WI38 (cell line): ENCODE data around the gene LY86.

ENCODE experiments used
- H3K4me3 ChIP-seq: 2 replicates; pipeline ENCODE4 v1.5.1; 2011; ENCODE audit warnings: low read depth, mild to moderate bottlenecking, control low read depth, low read length
- CTCF ChIP-seq: IDR thresholded peaks from 2 replicates; pipeline ENCODE4 v1.5.1; 2012; ENCODE audit warnings: low read depth, mild to moderate bottlenecking, control low read depth, low read length

LY86 gene

DNA sequence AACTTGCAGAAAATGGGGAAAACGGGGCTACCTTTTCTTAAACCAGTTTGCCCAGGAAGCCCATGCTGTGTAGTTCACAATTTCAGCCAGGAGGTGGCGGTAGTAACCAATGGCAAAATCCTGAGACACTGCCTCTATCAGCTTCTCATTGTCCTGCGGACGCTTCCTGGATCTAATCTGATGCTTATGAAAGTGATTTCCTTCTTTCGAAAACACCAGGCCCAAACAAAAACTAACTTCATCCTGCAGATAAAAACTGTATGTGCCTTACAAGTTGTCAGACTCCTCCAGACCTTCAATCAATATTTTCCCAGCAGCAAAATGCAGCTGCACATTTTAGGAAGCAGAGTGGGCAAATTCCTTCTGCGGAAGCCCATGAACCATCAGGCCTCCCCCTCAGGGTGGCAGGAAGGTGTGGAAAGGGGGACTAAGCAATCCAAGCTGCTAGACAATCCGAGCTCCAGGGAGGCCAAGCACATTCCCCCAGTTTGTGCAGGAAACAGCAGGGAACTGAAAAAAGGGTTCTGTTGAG, 88.5 kb downstream of the LY86 start:
- H3K4me3 ChIP-seq: no peak overlapping the region
- TF ChIP-seq CTCF: peak; percentile 97

DNA sequence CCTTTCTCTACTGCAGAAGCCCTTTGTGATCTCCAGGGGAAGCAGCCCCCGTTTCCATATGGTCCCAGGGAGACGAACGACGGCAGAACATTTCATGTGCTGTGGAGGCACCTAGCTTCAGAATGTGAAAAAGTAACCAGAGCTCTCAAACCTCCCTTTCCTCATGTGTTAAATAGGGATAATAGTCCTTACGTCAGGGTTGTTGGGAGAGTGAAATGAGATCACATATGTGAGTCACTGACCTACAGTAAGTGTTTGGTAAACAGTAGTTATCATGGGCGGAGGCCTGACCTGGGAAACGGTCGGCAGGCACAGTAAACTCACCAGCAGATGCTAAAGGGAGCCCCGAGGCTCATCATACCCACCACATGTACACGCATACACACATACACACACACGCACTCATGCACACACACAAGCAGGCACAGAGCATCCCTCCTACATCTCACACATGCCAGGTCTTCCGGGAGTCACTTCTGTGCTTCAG, 89.7 kb downstream of the LY86 start:
- H3K4me3 ChIP-seq: no peak overlapping the region
- no peak for TF ChIP-seq CTCF

DNA sequence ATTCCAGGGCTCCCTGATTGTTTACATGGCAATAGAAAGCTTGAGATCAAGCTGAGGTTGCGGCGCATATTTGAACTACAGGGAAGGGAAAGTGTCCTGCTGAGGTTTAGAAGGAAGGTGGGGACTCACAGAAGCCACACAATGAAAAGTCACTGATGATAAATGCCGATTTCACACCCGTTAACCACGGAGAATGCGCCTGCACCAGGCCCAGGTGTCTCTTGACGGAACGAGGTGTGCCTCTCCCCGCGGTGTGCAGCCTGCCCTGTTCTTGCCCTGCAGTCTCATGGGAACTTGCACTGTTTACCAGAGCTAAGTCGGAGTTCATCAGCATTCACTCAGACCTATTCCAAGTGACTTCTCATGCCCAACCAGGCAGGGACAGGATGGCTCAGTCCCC, 90.3 kb downstream of the LY86 start:
- no peak overlapping the region for H3K4me3 ChIP-seq
- no peak for TF ChIP-seq CTCF

GRCh38 chr6:6679633-6680032, 91.1 kb downstream of the LY86 start:
- TF ChIP-seq CTCF: no peak
- H3K4me3 ChIP-seq: no peak overlapping the region

DNA sequence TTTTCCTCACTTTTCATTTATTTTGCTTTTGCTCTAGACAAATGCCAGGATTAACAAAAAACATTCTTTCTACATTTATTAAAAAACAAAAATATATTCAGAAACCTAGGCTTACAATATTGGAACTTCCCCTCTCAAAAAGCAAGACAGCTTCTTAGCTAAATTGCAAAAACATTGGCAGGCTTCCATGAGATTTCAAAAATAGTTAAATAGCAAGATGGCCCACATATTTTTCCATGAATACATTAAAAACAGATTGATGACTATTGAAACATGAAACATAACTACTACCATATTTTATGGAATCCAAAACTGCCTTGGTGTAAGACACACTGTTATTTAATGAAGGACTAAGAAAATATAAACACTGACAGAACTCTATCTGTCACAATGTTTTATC, 92.0 kb downstream of the LY86 start:
- H3K4me3 ChIP-seq: no peak overlapping the region
- TF ChIP-seq CTCF: no peak

- H3K4me3 ChIP-seq: no peak overlapping the region
Observed at GRCh38 chr6:6681075-6681849, 92.7 kb downstream of the LY86 start.

More at GRCh38 chr6:6681075-6681849, 92.7 kb downstream of the LY86 start:
- TF ChIP-seq CTCF: no peak
